ENCODE results near the gene LHX4. TPM values are rescaled to one million over a fixed set of nuclear protein-coding genes. Genes with fewer than 3 reads are reported as not detected.

The LHX4 gene
- total RNA-seq = not detected in 2 replicates

DNA sequence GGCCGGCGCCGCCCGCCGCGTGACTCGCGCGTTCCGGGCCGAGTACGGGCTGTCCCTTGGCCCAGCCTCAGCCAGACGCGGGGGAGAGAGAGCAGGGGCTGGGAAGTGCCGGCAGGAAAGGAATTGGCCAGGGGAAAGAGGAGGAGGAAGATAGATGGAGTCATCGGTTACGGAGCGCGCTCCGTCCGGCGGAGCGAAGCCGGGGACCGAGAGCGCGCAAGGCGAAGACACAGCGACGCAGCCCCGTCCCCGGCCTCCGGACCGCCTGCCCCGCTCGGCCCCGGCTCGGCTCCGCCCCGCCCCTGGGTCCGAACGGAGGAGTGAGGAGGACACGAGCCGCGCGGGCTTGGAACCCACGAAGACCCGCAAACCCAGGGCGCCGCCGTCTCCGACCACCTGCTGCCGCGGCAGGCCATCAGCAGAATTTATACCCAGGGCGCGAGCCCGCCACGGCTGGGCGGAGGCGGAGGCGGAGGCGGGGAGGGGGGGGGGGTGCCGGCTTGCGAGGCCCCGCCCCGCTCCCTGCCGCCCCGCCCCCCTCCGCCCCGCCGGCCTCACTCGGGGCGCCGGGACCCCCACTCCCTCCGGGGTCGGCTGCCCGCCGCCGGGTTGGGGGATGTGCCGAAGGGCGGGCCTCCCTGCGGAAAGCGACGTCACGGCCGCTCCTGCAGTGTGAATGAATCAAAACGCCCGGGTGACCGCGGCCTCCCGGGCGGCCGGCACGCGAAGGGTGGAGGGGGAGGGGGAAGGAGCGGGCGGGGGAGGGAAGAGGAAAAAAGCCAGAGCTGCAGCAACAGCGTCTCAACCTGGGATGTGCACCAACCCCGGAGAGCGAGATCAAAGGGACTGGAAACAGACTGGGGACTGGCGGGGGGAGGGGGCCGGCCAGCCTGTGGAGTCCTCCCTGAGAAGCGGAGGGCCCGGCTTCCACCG is at the start of gene LHX4:
Gene LHX4, plus strand, starts transcription at position 782 of the 933 bp plus-strand sequence. CDS start 266 bp downstream, outside the sequence.
- no peak for DNase-seq (ENCODE audit: extremely low read depth, low read depth, low spot score)

DNA sequence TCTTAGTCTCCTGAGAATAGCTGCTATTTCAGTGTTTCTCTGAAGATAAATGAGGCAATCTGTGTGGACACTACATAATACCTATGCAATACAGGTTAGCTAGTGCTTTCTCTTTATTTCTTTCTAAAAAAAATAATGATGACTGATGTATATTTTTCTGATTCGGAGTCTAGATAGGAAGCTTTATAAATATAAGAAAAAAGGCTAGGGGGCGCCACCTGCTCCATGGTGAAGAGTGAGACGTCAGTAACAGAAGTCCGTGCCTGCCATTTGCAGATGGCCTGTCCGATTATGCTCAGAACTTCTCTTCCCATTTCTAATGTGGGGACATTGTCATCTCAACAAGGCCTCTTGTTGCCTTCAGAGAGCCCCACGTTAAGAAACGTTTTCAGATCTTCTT is 49.0 kb upstream of the LHX4 start:
- DNase-seq (ENCODE audit: extremely low read depth, low read depth, low spot score) = no peak

DNA sequence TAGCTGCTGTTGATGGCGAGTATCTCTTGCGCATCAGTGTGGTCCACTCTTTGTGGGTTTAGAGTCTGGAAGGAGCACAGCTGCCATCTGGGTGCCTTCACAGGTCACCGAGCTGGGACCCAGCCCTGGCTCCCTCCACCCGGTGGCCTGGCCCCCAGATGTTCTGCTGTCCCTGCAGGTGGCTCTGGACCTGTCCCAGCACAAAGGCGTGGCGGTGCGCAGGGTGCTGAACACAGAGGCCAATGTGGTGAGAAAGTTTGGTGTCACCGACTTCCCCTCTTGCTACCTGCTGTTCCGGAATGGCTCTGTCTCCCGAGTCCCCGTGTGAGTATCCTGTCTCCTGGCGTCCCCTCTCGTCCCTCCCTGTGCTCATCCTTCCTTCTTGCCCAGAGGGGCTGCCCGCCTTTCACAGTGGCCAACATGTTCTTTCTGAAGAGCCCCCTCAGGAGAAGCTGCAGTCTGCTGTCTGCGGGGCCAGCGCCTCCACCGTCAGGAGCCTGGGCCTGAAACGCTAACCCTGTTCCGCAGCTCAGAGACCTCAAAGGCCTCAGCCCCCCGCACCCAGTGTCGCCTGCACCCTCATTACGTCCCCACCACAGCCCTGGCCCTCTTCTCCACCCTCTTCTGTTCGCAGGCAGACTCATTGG is 47.9 kb upstream of the LHX4 start:
- no peak for DNase-seq (ENCODE audit: extremely low read depth, low read depth, low spot score)

DNA sequence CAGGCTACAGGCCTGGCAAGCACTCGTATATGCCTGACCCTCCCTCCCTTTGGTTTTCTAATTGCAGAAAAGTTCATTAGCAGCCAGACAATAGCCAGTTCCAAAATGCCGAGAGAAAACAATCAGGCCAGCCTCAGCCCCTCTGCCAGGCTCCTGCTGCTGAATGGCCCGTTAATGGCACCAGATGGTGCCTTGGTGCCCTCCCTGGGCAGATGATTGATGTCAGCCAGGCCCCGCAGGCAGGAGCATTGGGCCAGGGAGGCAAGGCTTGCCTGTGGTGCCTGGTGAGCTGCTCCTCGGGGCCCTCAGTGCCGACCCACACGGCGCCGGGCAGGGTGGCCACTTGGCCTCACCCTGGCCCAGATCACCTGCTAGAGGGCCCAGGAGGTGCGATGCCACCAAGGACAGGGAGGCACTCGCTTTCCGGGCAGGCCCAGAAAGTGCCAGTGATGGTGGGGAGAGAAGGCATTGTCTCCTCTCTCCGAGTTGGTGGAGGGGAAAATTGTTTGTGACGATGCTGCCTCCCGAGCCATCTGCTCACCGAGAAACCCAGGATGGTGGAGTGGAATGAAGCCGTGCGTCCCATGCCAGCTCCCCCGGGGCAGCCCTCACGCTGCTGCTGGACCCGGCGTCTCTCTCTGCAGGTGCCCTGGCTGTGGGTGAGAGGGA is 47.3 kb upstream of the LHX4 start:
- DNase-seq (ENCODE audit: extremely low read depth, low read depth, low spot score) = no peak

DNA sequence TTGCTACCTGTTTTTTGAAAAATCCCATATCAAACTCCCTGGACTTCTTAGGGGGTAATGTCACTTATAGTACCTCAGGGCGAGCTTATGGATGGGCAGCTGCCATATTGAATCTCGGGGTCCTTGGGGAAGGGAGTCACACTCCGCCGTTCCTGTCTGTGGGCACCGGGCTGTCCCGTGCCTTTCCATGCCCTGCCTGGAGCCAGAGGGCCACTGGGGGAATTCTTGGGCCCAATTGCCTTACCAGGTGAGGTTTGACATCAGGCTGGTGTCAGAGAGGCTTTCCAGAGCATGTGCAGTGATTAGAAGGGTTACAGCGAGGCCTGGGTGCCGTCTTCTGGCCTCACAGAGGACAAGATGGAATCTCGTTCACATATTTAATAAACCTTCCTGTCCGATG is 46.6 kb upstream of the LHX4 start:
- no peak for DNase-seq (ENCODE audit: extremely low read depth, low read depth, low spot score)

DNA sequence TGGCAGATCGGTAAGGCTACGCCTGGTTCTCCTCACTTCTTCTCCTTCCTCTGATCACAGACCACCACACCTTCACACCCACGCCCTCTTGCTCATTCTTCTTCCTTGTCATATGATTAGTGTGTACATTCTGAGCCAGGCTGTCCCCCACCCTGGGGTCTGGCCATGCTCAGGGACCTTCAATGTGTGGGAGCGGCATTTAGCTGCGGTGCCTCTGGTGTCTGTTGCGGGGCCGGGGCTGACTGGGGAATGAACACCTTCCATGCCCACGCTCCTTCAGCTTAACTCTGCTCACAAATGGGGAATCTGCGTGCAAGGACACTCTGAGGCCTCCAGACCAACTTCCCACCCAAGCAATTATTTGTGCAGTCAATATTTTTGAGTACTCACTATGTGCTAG is 46.0 kb upstream of the LHX4 start:
- DNase-seq (ENCODE audit: extremely low read depth, low read depth, low spot score) = no peak

DNA sequence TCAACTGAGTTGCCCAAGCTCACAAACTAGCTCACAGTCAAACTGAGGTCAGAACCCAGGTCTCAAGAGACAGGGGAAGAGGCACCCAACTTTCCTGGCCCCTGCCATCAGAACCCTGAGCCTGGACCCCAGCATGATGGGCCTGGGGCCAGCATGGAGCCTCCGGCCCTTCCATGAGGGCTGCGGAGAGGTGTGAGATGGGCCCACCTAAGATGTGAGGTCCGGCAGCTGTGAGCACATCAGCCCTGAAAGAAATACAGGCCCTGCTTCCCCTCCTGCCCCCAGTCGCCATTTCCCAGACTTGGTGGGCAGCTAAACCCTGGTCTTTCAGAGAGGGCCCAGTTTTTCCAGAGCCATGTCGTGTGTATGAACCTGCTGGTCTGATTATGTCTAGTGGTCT is 44.8 kb upstream of the LHX4 start:
- no peak for DNase-seq (ENCODE audit: extremely low read depth, low read depth, low spot score)

DNA sequence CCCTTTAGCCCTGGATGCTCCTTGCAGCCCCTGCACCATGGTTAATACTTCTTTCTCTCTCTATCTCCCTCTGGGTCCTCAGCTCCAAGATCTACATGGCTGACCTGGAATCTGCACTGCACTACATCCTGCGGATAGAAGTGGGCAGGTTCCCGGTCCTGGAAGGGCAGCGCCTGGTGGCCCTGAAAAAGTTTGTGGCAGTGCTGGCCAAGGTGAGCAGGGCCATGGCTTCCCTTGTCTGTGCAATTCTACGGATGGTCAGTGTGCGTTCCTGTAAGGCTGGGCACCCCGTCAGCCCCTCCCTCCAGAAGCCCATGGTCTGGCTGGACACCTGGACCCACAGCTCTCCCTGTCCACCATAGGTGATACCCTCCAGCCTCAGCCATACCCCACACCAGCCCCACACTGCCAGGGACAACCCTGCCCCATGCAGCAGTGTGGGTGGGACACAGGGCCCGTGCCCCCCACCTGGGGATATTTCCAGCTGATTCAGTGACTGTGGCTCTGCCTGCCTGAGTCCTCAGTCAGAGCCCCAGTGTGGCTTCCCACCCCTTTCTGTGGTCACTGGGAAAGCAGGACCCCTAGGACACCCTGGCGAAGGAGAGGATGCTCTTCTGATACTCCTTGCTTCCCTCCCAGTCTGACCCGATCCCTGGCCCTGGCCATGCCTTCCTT is 44.0 kb upstream of the LHX4 start:
- no peak for DNase-seq (ENCODE audit: extremely low read depth, low read depth, low spot score)

DNA sequence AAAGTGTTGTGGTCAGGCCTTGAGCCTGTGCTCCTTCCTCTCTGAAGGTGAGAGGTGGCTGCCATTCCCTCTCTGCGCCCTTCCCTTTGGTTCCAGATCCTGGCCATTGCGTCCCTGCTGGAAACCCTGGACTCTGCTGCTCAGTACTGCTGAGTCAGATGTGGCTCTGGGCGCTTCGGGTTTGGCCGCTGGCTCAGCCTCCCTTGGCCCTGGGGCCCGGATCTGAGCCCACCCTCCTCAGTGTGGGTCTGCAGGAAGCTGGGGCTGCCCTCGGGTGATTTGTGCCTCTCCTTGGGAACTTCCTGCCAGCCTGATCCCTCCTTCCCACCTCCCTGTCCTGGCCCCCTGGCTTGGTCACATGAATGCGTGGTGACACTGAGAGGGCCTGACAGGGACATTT is 43.2 kb upstream of the LHX4 start:
- DNase-seq (ENCODE audit: extremely low read depth, low read depth, low spot score) = no peak

DNA sequence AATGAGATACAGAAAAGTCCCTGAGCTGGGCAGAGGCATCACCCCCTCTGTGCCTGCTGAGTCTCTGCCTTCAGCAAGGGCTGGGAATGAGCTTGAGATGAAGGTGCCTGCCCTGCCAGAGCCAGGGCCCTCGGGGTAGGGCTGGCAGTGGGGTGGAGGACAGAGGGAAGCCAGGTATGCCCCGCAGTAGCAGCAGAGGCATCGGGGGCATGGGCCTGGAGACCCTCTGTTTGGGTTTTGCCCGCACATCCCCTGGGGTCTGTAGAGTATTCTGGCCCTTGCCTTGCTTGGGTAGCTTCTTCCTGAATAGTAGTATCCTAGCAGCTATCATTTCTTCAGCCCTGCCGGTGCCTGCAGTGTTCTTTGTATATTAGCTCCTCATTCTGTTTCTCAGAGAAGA is 42.4 kb upstream of the LHX4 start:
- no peak for DNase-seq (ENCODE audit: extremely low read depth, low read depth, low spot score)

DNA sequence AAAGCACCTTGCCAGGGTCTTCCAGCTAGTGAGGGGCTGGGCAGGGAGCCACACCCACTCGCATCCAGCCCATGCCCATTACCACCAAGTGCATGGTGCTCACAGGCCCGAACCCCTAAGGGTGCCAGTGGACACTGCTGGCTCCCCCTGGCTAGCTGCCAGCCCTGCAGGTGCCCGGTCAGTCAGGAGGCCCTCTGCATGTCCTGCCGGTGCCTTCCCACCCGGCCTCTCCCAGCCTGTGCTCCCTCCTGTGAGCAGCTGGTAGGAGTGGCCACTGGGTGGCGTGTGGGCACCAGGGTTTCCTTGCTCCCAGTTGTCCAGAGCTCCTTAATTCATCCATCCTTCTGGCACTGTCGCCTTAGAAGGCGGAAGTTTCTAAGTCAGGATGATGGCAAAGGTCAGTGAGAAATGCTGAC is 42.0 kb upstream of the LHX4 start:
- DNase-seq (ENCODE audit: extremely low read depth, low read depth, low spot score) = no peak

DNA sequence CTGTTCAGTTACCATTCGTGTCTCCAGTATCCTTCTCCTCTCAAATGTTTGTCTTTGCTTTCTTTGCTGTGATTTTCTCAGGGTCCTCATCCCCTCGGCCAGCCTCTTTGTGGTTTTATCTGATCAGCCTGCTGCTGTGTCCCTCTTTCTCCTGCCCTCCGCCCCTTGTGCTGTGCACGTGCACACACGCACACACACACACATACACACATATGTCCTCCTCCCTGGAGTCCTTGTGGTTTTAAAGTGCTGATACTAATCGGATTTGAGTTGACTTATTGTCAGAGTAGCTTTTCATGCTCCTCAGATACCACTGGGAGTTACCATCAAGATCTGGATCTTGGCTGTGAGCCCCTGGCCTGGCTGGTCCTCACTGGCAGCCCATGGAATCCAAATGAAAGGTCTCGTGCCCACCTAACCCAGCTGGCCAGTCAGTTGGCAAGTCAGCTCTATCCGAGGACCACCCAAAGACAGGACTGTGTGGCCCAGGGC is 41.3 kb upstream of the LHX4 start:
- DNase-seq (ENCODE audit: extremely low read depth, low read depth, low spot score) = no peak

DNA sequence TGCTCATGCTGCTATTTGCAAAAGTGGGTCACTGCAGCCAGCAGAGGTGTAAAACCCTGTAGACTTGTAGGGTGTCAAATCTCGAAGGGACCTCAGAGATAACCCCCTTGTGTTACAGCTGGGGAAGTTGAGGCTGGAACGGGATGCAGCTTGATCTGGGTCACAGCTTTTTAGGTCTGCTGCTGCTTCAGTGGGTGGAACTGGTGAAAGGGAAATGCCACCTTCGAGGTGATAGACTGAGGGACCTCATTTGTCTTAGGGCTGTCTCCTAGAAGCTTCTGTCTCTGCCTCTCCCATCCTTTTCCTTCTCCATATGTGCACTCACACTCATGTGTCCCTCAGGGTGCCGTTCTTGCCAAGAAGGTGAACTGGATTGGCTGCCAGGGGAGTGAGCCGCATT is 40.0 kb upstream of the LHX4 start:
- no peak for DNase-seq (ENCODE audit: extremely low read depth, low read depth, low spot score)

DNA sequence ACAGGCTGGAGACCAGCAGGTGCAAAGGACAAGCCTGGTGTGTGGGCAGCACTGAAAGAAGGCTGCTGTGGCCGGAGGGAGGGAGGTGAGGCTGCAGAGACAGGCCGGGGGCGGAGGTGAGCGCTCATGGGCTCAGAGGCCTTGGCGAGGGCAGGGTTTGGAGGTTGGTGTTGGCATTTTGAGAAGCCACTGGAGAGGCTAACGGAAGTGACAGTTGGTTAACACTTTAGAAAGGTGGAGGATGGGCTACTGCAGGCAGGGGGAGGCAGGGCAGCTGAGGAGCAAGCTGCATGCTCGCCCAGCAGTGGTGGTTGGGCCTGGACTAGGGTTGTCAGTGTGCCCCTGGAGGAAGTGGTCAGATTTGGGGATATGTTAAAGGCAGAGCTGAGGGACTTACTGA is 37.9 kb upstream of the LHX4 start:
- no peak for DNase-seq (ENCODE audit: extremely low read depth, low read depth, low spot score)

DNA sequence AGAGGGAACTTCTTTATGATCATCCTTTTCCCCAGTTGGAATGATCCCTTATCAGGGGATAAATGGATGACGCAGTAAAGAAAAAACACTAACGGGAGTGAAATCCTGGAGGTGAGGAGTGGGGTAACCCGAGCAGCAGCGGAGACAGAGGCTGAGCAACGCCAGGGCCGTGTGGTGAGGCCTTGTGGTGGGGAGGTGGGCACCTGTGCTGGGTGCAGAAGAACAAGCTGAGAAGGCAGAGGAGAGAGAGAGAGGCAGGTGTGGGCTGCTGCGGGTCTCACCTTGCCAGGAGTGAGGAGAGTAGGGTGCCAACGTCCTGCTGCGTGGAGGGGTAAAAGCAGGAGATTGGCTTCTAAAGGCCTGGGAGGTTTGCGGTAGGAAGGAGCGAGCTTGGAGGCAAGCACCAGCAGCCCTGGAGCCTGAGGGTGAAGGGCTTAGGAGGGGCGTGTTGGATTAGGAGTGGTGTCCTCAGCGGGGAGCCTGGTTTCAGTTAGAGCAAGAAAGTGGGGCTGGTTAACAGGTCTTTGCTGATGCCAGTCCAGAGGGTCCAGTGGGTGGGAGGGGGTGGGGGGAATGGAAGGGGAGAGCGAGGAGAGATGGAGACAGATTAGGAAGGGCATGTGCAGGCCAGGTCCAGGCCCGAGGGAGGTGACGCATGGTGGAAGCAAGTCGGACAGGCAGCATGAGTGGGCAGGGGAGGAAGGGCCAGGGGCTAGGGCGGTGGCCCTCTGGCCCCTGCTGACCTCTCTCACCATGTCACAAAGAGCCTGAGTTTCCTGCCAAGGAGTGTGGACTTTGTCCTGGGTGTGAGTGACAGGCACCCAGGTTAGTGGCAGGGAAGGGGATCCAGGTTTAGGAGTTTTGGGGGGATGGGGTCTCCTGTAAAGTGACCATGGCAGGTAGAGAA is 36.7 kb upstream of the LHX4 start:
- no peak for DNase-seq (ENCODE audit: extremely low read depth, low read depth, low spot score)

DNA sequence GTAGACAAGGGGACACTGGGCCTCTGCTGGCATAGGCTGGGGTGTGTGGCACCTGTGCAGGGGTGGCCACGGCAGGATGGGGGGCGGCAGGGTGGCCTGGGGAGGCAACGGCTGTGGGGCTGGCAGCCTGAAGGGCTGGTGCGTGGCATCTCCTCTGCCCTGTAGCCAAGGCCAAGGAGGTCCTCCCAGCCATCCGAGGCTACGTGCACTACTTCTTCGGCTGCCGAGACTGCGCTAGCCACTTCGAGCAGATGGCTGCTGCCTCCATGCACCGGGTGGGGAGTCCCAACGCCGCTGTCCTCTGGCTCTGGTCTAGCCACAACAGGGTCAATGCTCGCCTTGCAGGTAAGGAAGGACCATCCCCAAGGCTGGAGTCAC is 36.0 kb upstream of the LHX4 start:
- no peak for DNase-seq (ENCODE audit: extremely low read depth, low read depth, low spot score)

DNA sequence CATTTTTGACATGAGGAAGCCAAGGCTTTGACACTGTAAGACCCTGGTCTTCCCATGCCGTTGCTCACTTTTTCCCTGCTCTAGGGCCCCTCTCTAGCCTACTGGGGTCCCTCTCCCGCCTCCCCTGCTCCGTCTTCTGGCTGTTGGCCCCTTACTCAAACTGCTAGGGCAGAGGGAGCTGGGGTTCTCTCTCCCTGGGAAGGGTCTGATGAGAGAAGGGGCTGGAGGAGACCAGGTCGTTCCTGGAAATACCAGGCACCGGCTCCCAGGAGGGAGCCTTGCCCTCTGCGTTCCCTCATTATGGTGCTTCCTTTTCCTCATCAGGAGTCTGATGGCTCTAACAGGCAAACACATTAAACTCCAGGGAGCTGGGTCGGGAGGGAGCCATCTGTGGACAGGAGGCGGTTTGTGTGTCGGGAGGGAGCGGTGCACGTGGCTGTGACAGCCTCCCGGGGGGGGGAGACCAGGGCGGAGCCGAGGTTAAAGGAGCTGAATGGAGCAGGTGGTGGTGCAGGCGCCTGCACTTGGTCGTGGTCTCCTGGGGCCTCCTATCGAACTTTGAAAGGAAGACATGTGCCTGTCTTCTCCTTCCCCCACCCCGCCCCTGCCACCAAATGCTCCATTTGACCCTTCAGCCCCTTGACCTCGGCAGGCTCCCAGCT is 35.4 kb upstream of the LHX4 start:
- no peak for DNase-seq (ENCODE audit: extremely low read depth, low read depth, low spot score)

DNA sequence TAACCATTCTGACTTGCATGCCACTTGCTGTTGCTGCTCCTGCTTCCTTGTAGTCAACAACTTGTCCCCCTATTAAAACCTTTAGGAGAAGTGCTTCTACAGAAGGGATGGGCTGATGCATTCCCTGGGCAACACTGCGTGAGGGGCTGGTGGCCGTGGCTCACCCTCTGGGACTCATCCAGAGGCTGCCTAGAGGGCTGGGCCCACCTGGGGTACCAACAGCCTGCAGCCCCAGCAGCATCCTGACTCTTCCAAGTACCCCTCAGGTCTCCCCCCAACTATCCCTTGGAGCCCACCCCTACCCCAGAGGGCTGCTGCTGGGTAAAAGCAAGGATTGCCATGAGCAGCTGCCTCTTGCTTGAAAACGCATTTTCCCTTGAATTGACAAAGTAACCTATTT is 34.7 kb upstream of the LHX4 start:
- no peak for DNase-seq (ENCODE audit: extremely low read depth, low read depth, low spot score)

DNA sequence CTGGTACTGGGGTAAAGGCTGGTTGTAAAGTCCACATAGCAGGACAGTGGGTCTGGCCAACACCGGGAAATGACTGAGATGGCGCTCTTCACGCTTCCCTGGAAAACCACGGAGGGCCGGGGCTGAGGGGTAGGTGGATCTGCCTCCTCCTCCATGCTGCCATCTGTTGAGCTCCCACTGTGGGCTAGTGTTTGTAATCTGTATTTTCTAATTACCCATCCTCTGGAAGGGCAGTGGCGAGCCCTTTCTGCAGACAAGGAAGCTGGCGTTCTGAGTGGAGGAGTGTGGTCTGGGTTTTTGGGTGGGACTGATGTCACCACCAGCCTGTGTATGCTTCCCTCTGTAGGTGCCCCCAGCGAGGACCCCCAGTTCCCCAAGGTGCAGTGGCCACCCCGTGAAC is 34.1 kb upstream of the LHX4 start:
- no peak for DNase-seq (ENCODE audit: extremely low read depth, low read depth, low spot score)

All from glomerular endothelial cell (primary cell).